Trophoblast cell (in vitro differentiated cells and primary cell): ENCODE results near the gene SUPT20HL1.

Experiments used
- DNase-seq, 2 donors: peaks; one replicate each; pipeline ENCODE4 v3.0.0-alpha.2; 2016
- H2AFZ ChIP-seq: 2 replicates; pipeline ENCODE4 v1.6.1; 2013; ENCODE audit warnings: low read length, moderate library complexity, mild to moderate bottlenecking; ENCODE audit not compliant: insufficient read depth, poor library complexity
- H2AK5ac ChIP-seq: 2 replicates; pipeline ENCODE4 v1.6.1; 2013; ENCODE audit warnings: mild to moderate bottlenecking, low read length
- H2BK120ac ChIP-seq: 2 replicates; pipeline ENCODE4 v1.6.1; 2013; ENCODE audit warnings: low read length, mild to moderate bottlenecking, moderate library complexity; ENCODE audit not compliant: insufficient read depth, poor library complexity
- H2BK12ac ChIP-seq: 2 replicates; pipeline ENCODE4 v1.6.1; 2013; ENCODE audit warnings: mild to moderate bottlenecking, low read length, moderate library complexity
- H2BK5ac ChIP-seq: 2 replicates; pipeline ENCODE4 v1.6.1; 2013; ENCODE audit warnings: low read length, low read depth, moderate library complexity, mild to moderate bottlenecking; ENCODE audit not compliant: poor library complexity
- H3K14ac ChIP-seq: 2 replicates; pipeline ENCODE4 v1.6.1; 2013; ENCODE audit warnings: mild to moderate bottlenecking, low read length
- H3K18ac ChIP-seq: 2 replicates; pipeline ENCODE4 v1.6.1; 2013; ENCODE audit warnings: mild to moderate bottlenecking, low read length
- H3K23ac ChIP-seq: 2 replicates; pipeline ENCODE4 v1.6.1; 2013; ENCODE audit warnings: low read length
- H3K27ac ChIP-seq: 2 replicates; pipeline ENCODE4 v1.5.1; 2013; ENCODE audit warnings: low read depth, mild to moderate bottlenecking, inconsistent platforms, low read length, moderate library complexity
- H3K27me3 ChIP-seq: 2 replicates; pipeline ENCODE4 v1.6.1; 2013; ENCODE audit warnings: inconsistent platforms, mild to moderate bottlenecking, low read length, moderate library complexity; ENCODE audit not compliant: insufficient read depth
- H3K36me3 ChIP-seq, 2 experiments: 1 replicate in 1 of 2; 2 replicates in 1 of 2; pipeline ENCODE4 v1.6.1; 2013; ENCODE audit warnings: low read length in 2 of 2, mild to moderate bottlenecking in 2 of 2, moderate library complexity in 1 of 2; ENCODE audit not compliant: insufficient read depth in 2 of 2, control insufficient read depth in 1 of 2
- H3K4ac ChIP-seq: 2 replicates; pipeline ENCODE4 v1.6.1; 2013; ENCODE audit warnings: low read depth, mild to moderate bottlenecking, low read length, moderate library complexity
- H3K4me1 ChIP-seq, 2 experiments: 1 replicate in 1 of 2; 2 replicates in 1 of 2; pipeline ENCODE4 v1.6.1; 2013; ENCODE audit warnings: low read length in 2 of 2, mild to moderate bottlenecking in 2 of 2, moderate library complexity in 1 of 2; ENCODE audit not compliant: insufficient read depth in 2 of 2, control insufficient read depth in 1 of 2
- H3K4me2 ChIP-seq: 2 replicates; pipeline ENCODE4 v1.6.1; 2013; ENCODE audit warnings: inconsistent platforms, mild to moderate bottlenecking, low read length, moderate library complexity
- H3K4me3 ChIP-seq: 2 replicates; pipeline ENCODE4 v1.5.1; 2013; ENCODE audit warnings: mild to moderate bottlenecking, low read depth, low read length, inconsistent platforms
- H3K79me1 ChIP-seq: one replicate; pipeline ENCODE4 v1.6.1; 2013; ENCODE audit warnings: low read length
- H3K79me2 ChIP-seq: 2 replicates; pipeline ENCODE4 v1.6.1; 2013; ENCODE audit warnings: low read length, mild to moderate bottlenecking; ENCODE audit not compliant: control insufficient read depth, insufficient read depth, poor library complexity
- H3K9ac ChIP-seq: 2 replicates; pipeline ENCODE4 v1.6.1; 2013; ENCODE audit warnings: mild to moderate bottlenecking, low read length
- H3K9me3 ChIP-seq: 2 replicates; pipeline ENCODE4 v1.6.1; 2013; ENCODE audit warnings: low read depth, mild to moderate bottlenecking, control low read depth, inconsistent platforms, low read length; ENCODE audit not compliant: insufficient read depth
- H4K12ac ChIP-seq: 2 replicates; pipeline ENCODE4 v1.6.1; 2013; ENCODE audit warnings: low read depth, mild to moderate bottlenecking, low read length, moderate library complexity
- H4K8ac ChIP-seq: 2 replicates; pipeline ENCODE4 v1.6.1; 2013; ENCODE audit warnings: low read depth, mild to moderate bottlenecking, low read length, moderate library complexity
- H4K91ac ChIP-seq: one replicate; pipeline ENCODE4 v1.6.1; 2013; ENCODE audit warnings: low read depth, mild to moderate bottlenecking, low read length, moderate library complexity
- WGBS: extraction: QIAGEN DNeasy Blood & Tissue Kit; methylation state at CpG from one replicate; pipeline ENCODE4 v1.1.7; 2013; ENCODE audit warnings: missing lambda C conversion rate; ENCODE audit not compliant: insufficient read length, insufficient coverage; ENCODE audit errors: extremely low coverage; 5-methylcytosine and 5-hydroxymethylcytosine counted together

The SUPT20HL1 gene

GRCh38 chrX:24335871-24336270 lies 24.6 kb upstream of the SUPT20HL1 start:
- no peak for DNase-seq
- Histone ChIP-seq H3K9ac (no peak overlapping the region), H3K36me3 (no peaks in the 10 kb centered on the region), H2BK12ac (no peak overlapping the region), H3K9me3 (no peaks in the 10 kb centered on the region), H2BK120ac (no peak overlapping the region), H3K4me1 (no peaks in the 10 kb centered on the region), H3K27me3 (no peaks in the 10 kb centered on the region), H3K79me1 (no peaks in the 10 kb centered on the region), H4K12ac (no peak overlapping the region), H3K79me2 (no peaks in the 10 kb centered on the region), H2AK5ac (no peak overlapping the region), H2BK5ac (no peak overlapping the region), H4K91ac (no peak overlapping the region), H3K18ac (no peak overlapping the region), H3K4ac (no peak overlapping the region), H2AFZ (no peak overlapping the region), H4K8ac (no peak overlapping the region), H3K27ac (no peak overlapping the region), H3K4me3 (no peak overlapping the region), H3K14ac (no peak overlapping the region), H3K23ac (no peak overlapping the region), H3K4me2 (no peak overlapping the region)
- WGBS: no CpG with 5 or more reads among the region's 1 CpG

DNA sequence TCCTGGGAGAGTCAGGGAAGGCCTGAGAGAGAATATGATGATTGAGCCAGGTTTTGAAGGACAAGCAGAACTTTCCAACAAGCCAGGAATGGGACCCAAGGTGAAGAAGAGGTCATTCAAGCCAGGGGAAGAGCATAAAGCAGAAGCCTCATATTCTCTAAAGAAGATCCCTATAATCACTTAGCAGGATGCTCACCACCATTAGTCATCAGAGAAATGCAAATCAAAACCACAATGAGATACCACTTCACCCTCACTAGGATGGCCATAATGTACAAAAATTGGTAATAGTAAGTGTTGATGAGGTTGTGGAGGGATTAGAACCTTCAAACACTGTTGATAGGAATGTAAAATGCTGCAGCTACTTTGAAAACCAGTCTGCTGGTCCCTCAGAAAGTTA lies 20.5 kb upstream of the SUPT20HL1 start:
- Histone ChIP-seq H2AFZ (no peak overlapping the region), H3K4ac (no peak overlapping the region), H3K36me3 (no peaks in the 10 kb centered on the region), H3K9ac (no peak overlapping the region), H3K9me3 (no peaks in the 10 kb centered on the region), H3K4me1 (no peaks in the 10 kb centered on the region), H3K18ac (no peak overlapping the region), H3K14ac (no peak overlapping the region), H2AK5ac (no peak overlapping the region), H4K8ac (no peak overlapping the region), H3K79me1 (no peaks in the 10 kb centered on the region), H3K23ac (no peak overlapping the region), H2BK12ac (no peak overlapping the region), H3K27ac (no peak overlapping the region), H4K91ac (no peak overlapping the region), H2BK5ac (no peak overlapping the region), H3K27me3 (no peaks in the 10 kb centered on the region), H4K12ac (no peak overlapping the region), H2BK120ac (no peak overlapping the region), H3K4me3 (no peak overlapping the region), H3K4me2 (no peak overlapping the region), H3K79me2 (no peaks in the 10 kb centered on the region)
- no peak for DNase-seq

GRCh38 chrX:24340501-24340900 lies 19.9 kb upstream of the SUPT20HL1 start:
- no CpG with 5 or more reads among the region's 2 CpGs for WGBS
- Histone ChIP-seq H3K79me1 (no peaks in the 10 kb centered on the region), H3K36me3 (no peaks in the 10 kb centered on the region), H4K12ac (no peak overlapping the region), H3K27ac (no peak overlapping the region), H3K4me3 (no peak overlapping the region), H3K23ac (no peak overlapping the region), H2BK12ac (no peak overlapping the region), H3K4me2 (no peak overlapping the region), H3K9me3 (no peaks in the 10 kb centered on the region), H3K14ac (no peak overlapping the region), H3K18ac (no peak overlapping the region), H3K4ac (no peak overlapping the region), H2BK5ac (no peak overlapping the region), H2BK120ac (no peak overlapping the region), H4K91ac (no peak overlapping the region), H3K79me2 (no peaks in the 10 kb centered on the region), H3K27me3 (no peaks in the 10 kb centered on the region), H2AK5ac (no peak overlapping the region), H3K4me1 (no peaks in the 10 kb centered on the region), H2AFZ (no peak overlapping the region), H3K9ac (no peak overlapping the region), H4K8ac (no peak overlapping the region)
- no peak for DNase-seq

- Histone ChIP-seq H3K36me3 (no peaks in the 10 kb centered on the region), H3K4me2 (no peak overlapping the region), H4K12ac (no peak overlapping the region), H3K4ac (no peak overlapping the region), H3K23ac (no peak overlapping the region), H3K14ac (no peak overlapping the region), H3K4me1 (no peaks in the 10 kb centered on the region), H3K79me1 (no peaks in the 10 kb centered on the region), H3K18ac (no peak overlapping the region), H2AK5ac (no peak overlapping the region), H3K27me3 (no peaks in the 10 kb centered on the region), H4K8ac (no peak overlapping the region), H3K79me2 (no peaks in the 10 kb centered on the region), H3K4me3 (no peak overlapping the region), H2AFZ (no peak overlapping the region), H3K9me3 (no peaks in the 10 kb centered on the region), H2BK120ac (no peak overlapping the region), H2BK5ac (no peak overlapping the region), H4K91ac (no peak overlapping the region), H2BK12ac (no peak overlapping the region), H3K9ac (no peak overlapping the region), H3K27ac (no peak overlapping the region)
- no CpG with 5 or more reads among the region's 1 CpG for WGBS
- DNase-seq: no peak
These were observed 18.6 kb upstream of the SUPT20HL1 start for GRCh38 chrX:24341795-24342194.
